ENCODE data around the gene PARVB. TPM values are rescaled to one million over a fixed set of nuclear protein-coding genes. Genes with fewer than 3 reads are reported as not detected.
A peak's percentile ranks its signal among the peaks of the same experiment; 100 is the strongest.

PARVB gene
- polyA plus RNA-seq, 2 donors = 1.8 to 3.9 TPM

- Histone ChIP-seq H3K9me3 (ENCODE audit: control insufficient read depth in 2 of 2, insufficient read depth in 1 of 2, low read depth in 1 of 2, low read length in 1 of 2) (no peaks in the 10 kb centered on the region), H3K36me3 (ENCODE audit: control insufficient read depth in 2 of 2, insufficient read depth in 2 of 2, low read length in 1 of 2) (no peaks in the 10 kb centered on the region), H3K27me3 (ENCODE audit: control insufficient read depth in 1 of 2, insufficient read depth in 2 of 2, low read length in 2 of 2) (no peaks in the 10 kb centered on the region), H3K27ac (ENCODE audit: low read depth in 2 of 2, low read length in 1 of 2) (no peak overlapping the region), H3K4me3 (ENCODE audit: low read depth in 1 of 2, low read length in 2 of 2) (no peak overlapping the region), H3K4me1 (ENCODE audit: control insufficient read depth in 2 of 2, insufficient read depth in 2 of 2, low read length in 1 of 2) (peaks cover 0 to 3% of the 10 kb centered on the region in 2 donors)
- WGBS, 2 donors = 92 to 94% methylated on average over 8 of the region's 8 CpGs
Measured at GRCh38 chr22:44076825-44077224, 52.7 kb downstream of the PARVB start.

- 31 to 39% methylated on average over 27 of the region's 27 CpGs for WGBS, 2 donors
- H3K36me3 ChIP-seq (ENCODE audit: control insufficient read depth in 2 of 2, insufficient read depth in 2 of 2, low read length in 1 of 2) = no peaks in the 10 kb centered on the region
- peaks cover 2 to 3% of the 10 kb centered on the region in 2 donors for H3K4me1 ChIP-seq (ENCODE audit: control insufficient read depth in 2 of 2, insufficient read depth in 2 of 2, low read length in 1 of 2)
- H3K4me3 ChIP-seq (ENCODE audit: low read depth in 1 of 2, low read length in 2 of 2) = no peak overlapping the region
- H3K27ac ChIP-seq (ENCODE audit: low read depth in 2 of 2, low read length in 1 of 2) = no peak overlapping the region
- H3K9me3 ChIP-seq (ENCODE audit: control insufficient read depth in 2 of 2, insufficient read depth in 1 of 2, low read depth in 1 of 2, low read length in 1 of 2) = no peaks in the 10 kb centered on the region
- H3K27me3 ChIP-seq (ENCODE audit: control insufficient read depth in 1 of 2, insufficient read depth in 2 of 2, low read length in 2 of 2) = no peaks in the 10 kb centered on the region
Measured at GRCh38 chr22:44080936-44081861, 57.1 kb downstream of the PARVB start.

GRCh38 chr22:44082801-44083200 is 58.7 kb downstream of the PARVB start:
- 90 to 91% methylated on average over 9 of the region's 9 CpGs for WGBS, 2 donors
- H3K4me3 ChIP-seq (ENCODE audit: low read depth in 1 of 2, low read length in 2 of 2) = no peak overlapping the region
- H3K27ac ChIP-seq (ENCODE audit: low read depth in 2 of 2, low read length in 1 of 2) = no peak overlapping the region
- H3K36me3 ChIP-seq (ENCODE audit: control insufficient read depth in 2 of 2, insufficient read depth in 2 of 2, low read length in 1 of 2) = no peaks in the 10 kb centered on the region
- no peaks in the 10 kb centered on the region for H3K9me3 ChIP-seq (ENCODE audit: control insufficient read depth in 2 of 2, insufficient read depth in 1 of 2, low read depth in 1 of 2, low read length in 1 of 2)
- H3K27me3 ChIP-seq (ENCODE audit: control insufficient read depth in 1 of 2, insufficient read depth in 2 of 2, low read length in 2 of 2) = no peaks in the 10 kb centered on the region
- peaks cover 2 to 3% of the 10 kb centered on the region in 2 donors for H3K4me1 ChIP-seq (ENCODE audit: control insufficient read depth in 2 of 2, insufficient read depth in 2 of 2, low read length in 1 of 2)

- Histone ChIP-seq H3K9me3 (ENCODE audit: control insufficient read depth in 2 of 2, insufficient read depth in 1 of 2, low read depth in 1 of 2, low read length in 1 of 2) (no peaks in the 10 kb centered on the region), H3K27me3 (ENCODE audit: control insufficient read depth in 1 of 2, insufficient read depth in 2 of 2, low read length in 2 of 2) (no peaks in the 10 kb centered on the region), H3K27ac (ENCODE audit: low read depth in 2 of 2, low read length in 1 of 2) (no peak overlapping the region), H3K36me3 (ENCODE audit: control insufficient read depth in 2 of 2, insufficient read depth in 2 of 2, low read length in 1 of 2) (no peaks in the 10 kb centered on the region), H3K4me1 (ENCODE audit: control insufficient read depth in 2 of 2, insufficient read depth in 2 of 2, low read length in 1 of 2) (peaks cover 2 to 13% of the 10 kb centered on the region in 2 donors), H3K4me3 (ENCODE audit: low read depth in 1 of 2, low read length in 2 of 2) (no peak overlapping the region)
- 93 to 96% methylated on average over 11 of the region's 11 CpGs for WGBS, 2 donors
Measured at GRCh38 chr22:44084044-44084772, 60.1 kb downstream of the PARVB start.

- Histone ChIP-seq H3K36me3 (ENCODE audit: control insufficient read depth in 2 of 2, insufficient read depth in 2 of 2, low read length in 1 of 2) (no peaks in the 10 kb centered on the region), H3K27ac (ENCODE audit: low read depth in 2 of 2, low read length in 1 of 2) (peak overlapping the region; percentile 1 to 58), H3K4me3 (ENCODE audit: low read depth in 1 of 2, low read length in 2 of 2) (no peak overlapping the region), H3K4me1 (ENCODE audit: control insufficient read depth in 2 of 2, insufficient read depth in 2 of 2, low read length in 1 of 2) (peaks cover 2 to 16% of the 10 kb centered on the region in 2 donors), H3K9me3 (ENCODE audit: control insufficient read depth in 2 of 2, insufficient read depth in 1 of 2, low read depth in 1 of 2, low read length in 1 of 2) (no peaks in the 10 kb centered on the region), H3K27me3 (ENCODE audit: control insufficient read depth in 1 of 2, insufficient read depth in 2 of 2, low read length in 2 of 2) (no peaks in the 10 kb centered on the region)
- WGBS, 2 donors = 35 to 45% methylated on average over 11 of the region's 11 CpGs
Measured at GRCh38 chr22:44085743-44086270, 61.7 kb downstream of the PARVB start.

GRCh38 chr22:44086271-44087088 is 62.4 kb downstream of the PARVB start:
- Histone ChIP-seq H3K9me3 (ENCODE audit: control insufficient read depth in 2 of 2, insufficient read depth in 1 of 2, low read depth in 1 of 2, low read length in 1 of 2) (no peaks in the 10 kb centered on the region), H3K36me3 (ENCODE audit: control insufficient read depth in 2 of 2, insufficient read depth in 2 of 2, low read length in 1 of 2) (no peaks in the 10 kb centered on the region), H3K27ac (ENCODE audit: low read depth in 2 of 2, low read length in 1 of 2) (peak overlapping the region in 1 of 2 donors; percentile 58), H3K4me3 (ENCODE audit: low read depth in 1 of 2, low read length in 2 of 2) (no peak overlapping the region), H3K4me1 (ENCODE audit: control insufficient read depth in 2 of 2, insufficient read depth in 2 of 2, low read length in 1 of 2) (peaks cover 2 to 14% of the 10 kb centered on the region in 2 donors), H3K27me3 (ENCODE audit: control insufficient read depth in 1 of 2, insufficient read depth in 2 of 2, low read length in 2 of 2) (no peaks in the 10 kb centered on the region)
- 45 to 59% methylated on average over 17 of the region's 17 CpGs for WGBS, 2 donors

GRCh38 chr22:44087089-44087430 is 63.0 kb downstream of the PARVB start:
- WGBS, 2 donors = 60 to 75% methylated on average over 4 of the region's 4 CpGs
- Histone ChIP-seq H3K4me1 (ENCODE audit: control insufficient read depth in 2 of 2, insufficient read depth in 2 of 2, low read length in 1 of 2) (peaks cover 2 to 13% of the 10 kb centered on the region in 2 donors), H3K9me3 (ENCODE audit: control insufficient read depth in 2 of 2, insufficient read depth in 1 of 2, low read depth in 1 of 2, low read length in 1 of 2) (no peaks in the 10 kb centered on the region), H3K4me3 (ENCODE audit: low read depth in 1 of 2, low read length in 2 of 2) (no peak overlapping the region), H3K27ac (ENCODE audit: low read depth in 2 of 2, low read length in 1 of 2) (peak overlapping the region in 1 of 2 donors; percentile 40), H3K27me3 (ENCODE audit: control insufficient read depth in 1 of 2, insufficient read depth in 2 of 2, low read length in 2 of 2) (no peaks in the 10 kb centered on the region), H3K36me3 (ENCODE audit: control insufficient read depth in 2 of 2, insufficient read depth in 2 of 2, low read length in 1 of 2) (no peaks in the 10 kb centered on the region)

GRCh38 chr22:44088976-44089570 is 65.0 kb downstream of the PARVB start:
- 32 to 54% methylated on average over 17 of the region's 17 CpGs for WGBS, 2 donors
- H3K4me1 ChIP-seq (ENCODE audit: control insufficient read depth in 2 of 2, insufficient read depth in 2 of 2, low read length in 1 of 2) = peaks cover 2 to 13% of the 10 kb centered on the region in 2 donors

More at GRCh38 chr22:44088976-44089570, 65.0 kb downstream of the PARVB start:
- Histone ChIP-seq H3K36me3 (ENCODE audit: control insufficient read depth in 2 of 2, insufficient read depth in 2 of 2, low read length in 1 of 2) (no peaks in the 10 kb centered on the region), H3K4me3 (ENCODE audit: low read depth in 1 of 2, low read length in 2 of 2) (no peak overlapping the region), H3K9me3 (ENCODE audit: control insufficient read depth in 2 of 2, insufficient read depth in 1 of 2, low read depth in 1 of 2, low read length in 1 of 2) (no peaks in the 10 kb centered on the region), H3K27ac (ENCODE audit: low read depth in 2 of 2, low read length in 1 of 2) (peak overlapping the region in 1 of 2 donors; percentile 22), H3K27me3 (ENCODE audit: control insufficient read depth in 1 of 2, insufficient read depth in 2 of 2, low read length in 2 of 2) (no peaks in the 10 kb centered on the region)

All from esophagus (tissue), 2 donors.